ENCODE measurements around the gene PLCL2.

The PLCL2 gene

GRCh38 chr3:16865335-16865734, 19.4 kb upstream of the PLCL2 start:
- H3K4me3 ChIP-seq (ENCODE audit: insufficient read depth, low read depth, low read length), result no peak overlapping the region
- H3K36me3 ChIP-seq (ENCODE audit: control insufficient read depth, insufficient read depth, low read length), result no peaks in the 10 kb centered on the region
- H3K27ac ChIP-seq (ENCODE audit: insufficient read depth, low read depth, low read length, poor library complexity, severe bottlenecking), result no peak overlapping the region
- no peaks in the 10 kb centered on the region for H3K4me1 ChIP-seq (ENCODE audit: control insufficient read depth, insufficient read depth, low read length)
- 81 to 100% methylated on average over 1 of the region's 1 CpG for WGBS, 2 experiments
- no peaks in the 10 kb centered on the region for H3K9me3 ChIP-seq (ENCODE audit: control insufficient read depth, low read length)
- H3K27me3 ChIP-seq (ENCODE audit: control insufficient read depth, insufficient read depth, low read length, poor library complexity, severe bottlenecking), result no peaks in the 10 kb centered on the region

- Histone ChIP-seq H3K27me3 (ENCODE audit: control insufficient read depth, insufficient read depth, low read length, poor library complexity, severe bottlenecking) (no peaks in the 10 kb centered on the region), H3K27ac (ENCODE audit: insufficient read depth, low read depth, low read length, poor library complexity, severe bottlenecking) (no peak overlapping the region), H3K4me1 (ENCODE audit: control insufficient read depth, insufficient read depth, low read length) (no peaks in the 10 kb centered on the region), H3K9me3 (ENCODE audit: control insufficient read depth, low read length) (no peaks in the 10 kb centered on the region), H3K4me3 (ENCODE audit: insufficient read depth, low read depth, low read length) (no peak overlapping the region), H3K36me3 (ENCODE audit: control insufficient read depth, insufficient read depth, low read length) (no peaks in the 10 kb centered on the region)
- 77 to 78% methylated on average over 3 of the region's 3 CpGs for WGBS, 2 experiments
Measured at GRCh38 chr3:16866571-16866970, 18.2 kb upstream of the PLCL2 start.

- H3K27ac ChIP-seq (ENCODE audit: insufficient read depth, low read depth, low read length, poor library complexity, severe bottlenecking), result no peak overlapping the region
- H3K27me3 ChIP-seq (ENCODE audit: control insufficient read depth, insufficient read depth, low read length, poor library complexity, severe bottlenecking), result no peaks in the 10 kb centered on the region
- WGBS, 2 experiments, result 94% methylated on average over 1 of the region's 1 CpG
- H3K9me3 ChIP-seq (ENCODE audit: control insufficient read depth, low read length), result no peaks in the 10 kb centered on the region
- no peak overlapping the region for H3K4me3 ChIP-seq (ENCODE audit: insufficient read depth, low read depth, low read length)
- no peaks in the 10 kb centered on the region for H3K4me1 ChIP-seq (ENCODE audit: control insufficient read depth, insufficient read depth, low read length)
- no peaks in the 10 kb centered on the region for H3K36me3 ChIP-seq (ENCODE audit: control insufficient read depth, insufficient read depth, low read length)
Measured at GRCh38 chr3:16868513-16868912, 16.2 kb upstream of the PLCL2 start.

GRCh38 chr3:16869261-16870005, 15.3 kb upstream of the PLCL2 start:
- H3K36me3 ChIP-seq (ENCODE audit: control insufficient read depth, insufficient read depth, low read length), result no peaks in the 10 kb centered on the region
- no peak overlapping the region for H3K27ac ChIP-seq (ENCODE audit: insufficient read depth, low read depth, low read length, poor library complexity, severe bottlenecking)
- H3K27me3 ChIP-seq (ENCODE audit: control insufficient read depth, insufficient read depth, low read length, poor library complexity, severe bottlenecking), result no peaks in the 10 kb centered on the region
- H3K4me1 ChIP-seq (ENCODE audit: control insufficient read depth, insufficient read depth, low read length), result no peaks in the 10 kb centered on the region
- H3K9me3 ChIP-seq (ENCODE audit: control insufficient read depth, low read length), result no peaks in the 10 kb centered on the region
- H3K4me3 ChIP-seq (ENCODE audit: insufficient read depth, low read depth, low read length), result no peak overlapping the region
- WGBS, 2 experiments, result no CpG with 5 or more reads among the region's 2 CpGs

- Histone ChIP-seq H3K4me3 (ENCODE audit: insufficient read depth, low read depth, low read length) (no peak overlapping the region), H3K27ac (ENCODE audit: insufficient read depth, low read depth, low read length, poor library complexity, severe bottlenecking) (no peak overlapping the region), H3K36me3 (ENCODE audit: control insufficient read depth, insufficient read depth, low read length) (no peaks in the 10 kb centered on the region), H3K9me3 (ENCODE audit: control insufficient read depth, low read length) (no peaks in the 10 kb centered on the region), H3K4me1 (ENCODE audit: control insufficient read depth, insufficient read depth, low read length) (no peaks in the 10 kb centered on the region), H3K27me3 (ENCODE audit: control insufficient read depth, insufficient read depth, low read length, poor library complexity, severe bottlenecking) (no peaks in the 10 kb centered on the region)
- 87 to 89% methylated on average over 6 of the region's 6 CpGs for WGBS, 2 experiments
Measured at GRCh38 chr3:16871915-16872842, 12.6 kb upstream of the PLCL2 start.

GRCh38 chr3:16873872-16874271, 10.9 kb upstream of the PLCL2 start:
- Histone ChIP-seq H3K9me3 (ENCODE audit: control insufficient read depth, low read length) (no peaks in the 10 kb centered on the region), H3K36me3 (ENCODE audit: control insufficient read depth, insufficient read depth, low read length) (no peaks in the 10 kb centered on the region), H3K27me3 (ENCODE audit: control insufficient read depth, insufficient read depth, low read length, poor library complexity, severe bottlenecking) (no peaks in the 10 kb centered on the region), H3K4me3 (ENCODE audit: insufficient read depth, low read depth, low read length) (no peak overlapping the region), H3K27ac (ENCODE audit: insufficient read depth, low read depth, low read length, poor library complexity, severe bottlenecking) (no peak overlapping the region), H3K4me1 (ENCODE audit: control insufficient read depth, insufficient read depth, low read length) (no peaks in the 10 kb centered on the region)
- 93 to 97% methylated on average over 4 of the region's 4 CpGs for WGBS, 2 experiments

GRCh38 chr3:16875876-16876550, 8.7 kb upstream of the PLCL2 start:
- no peaks in the 10 kb centered on the region for H3K27me3 ChIP-seq (ENCODE audit: control insufficient read depth, insufficient read depth, low read length, poor library complexity, severe bottlenecking)
- H3K36me3 ChIP-seq (ENCODE audit: control insufficient read depth, insufficient read depth, low read length), result no peaks in the 10 kb centered on the region
- H3K9me3 ChIP-seq (ENCODE audit: control insufficient read depth, low read length), result no peaks in the 10 kb centered on the region
- H3K27ac ChIP-seq (ENCODE audit: insufficient read depth, low read depth, low read length, poor library complexity, severe bottlenecking), result no peak overlapping the region
- H3K4me1 ChIP-seq (ENCODE audit: control insufficient read depth, insufficient read depth, low read length), result no peaks in the 10 kb centered on the region
- WGBS, 2 experiments, result 91 to 92% methylated on average over 3 of the region's 3 CpGs
- no peak overlapping the region for H3K4me3 ChIP-seq (ENCODE audit: insufficient read depth, low read depth, low read length)

GRCh38 chr3:16877505-16877904, 7.2 kb upstream of the PLCL2 start:
- H3K4me3 ChIP-seq (ENCODE audit: insufficient read depth, low read depth, low read length), result no peak overlapping the region
- no peak overlapping the region for H3K27ac ChIP-seq (ENCODE audit: insufficient read depth, low read depth, low read length, poor library complexity, severe bottlenecking)
- no peaks in the 10 kb centered on the region for H3K36me3 ChIP-seq (ENCODE audit: control insufficient read depth, insufficient read depth, low read length)
- WGBS, 2 experiments, result 92 to 97% methylated on average over 2 of the region's 2 CpGs
- H3K4me1 ChIP-seq (ENCODE audit: control insufficient read depth, insufficient read depth, low read length), result no peaks in the 10 kb centered on the region
- no peaks in the 10 kb centered on the region for H3K9me3 ChIP-seq (ENCODE audit: control insufficient read depth, low read length)
- H3K27me3 ChIP-seq (ENCODE audit: control insufficient read depth, insufficient read depth, low read length, poor library complexity, severe bottlenecking), result no peaks in the 10 kb centered on the region

- Histone ChIP-seq H3K9me3 (ENCODE audit: control insufficient read depth, low read length) (no peaks in the 10 kb centered on the region), H3K36me3 (ENCODE audit: control insufficient read depth, insufficient read depth, low read length) (no peaks in the 10 kb centered on the region), H3K4me3 (ENCODE audit: insufficient read depth, low read depth, low read length) (no peak overlapping the region), H3K4me1 (ENCODE audit: control insufficient read depth, insufficient read depth, low read length) (no peaks in the 10 kb centered on the region), H3K27me3 (ENCODE audit: control insufficient read depth, insufficient read depth, low read length, poor library complexity, severe bottlenecking) (no peaks in the 10 kb centered on the region), H3K27ac (ENCODE audit: insufficient read depth, low read depth, low read length, poor library complexity, severe bottlenecking) (no peak overlapping the region)
- WGBS, 2 experiments, result 91 to 95% methylated on average over 1 of the region's 1 CpG
Measured at GRCh38 chr3:16877911-16878310, 6.8 kb upstream of the PLCL2 start.

Data from ectodermal cell (in vitro differentiated cells).